Gastroesophageal sphincter (tissue), 4 donors: ENCODE measurements around the gene POLR3G. TPM values are rescaled to one million over a fixed set of nuclear protein-coding genes. Genes with fewer than 3 reads are reported as not detected.

ENCODE experiments used
- ATAC-seq: fragments of 150-250 bp; one replicate; pipeline ENCODE4 v1.9.1; 2016; ENCODE audit warnings: mild to moderate bottlenecking, moderate library complexity
- H3K27ac ChIP-seq, 4 donors: fragments of 200-600 bp; sonication (generic) in 3 of 4; 1 replicate in 3 of 4; 2 replicates in 1 of 4; pipeline ENCODE4 v1.5.1; 2016 to 2019
- H3K27me3 ChIP-seq: fragments of 200-600 bp; sonication (generic); one replicate; pipeline ENCODE4 v1.5.1; 2019
- H3K36me3 ChIP-seq, 2 donors: fragments of 200-600 bp; sonication (generic); one replicate each; pipeline ENCODE4 v1.5.1; 2019; ENCODE audit warnings: control low read depth in 1 of 2
- H3K4me1 ChIP-seq, 3 donors: fragments of 200-600 bp; sonication (generic); 1 replicate in 2 of 3; 2 replicates in 1 of 3; pipeline ENCODE4 v1.5.1; 2016 to 2019; ENCODE audit warnings: control low read depth in 2 of 3
- H3K4me3 ChIP-seq, 2 donors: fragments of 200-600 bp; sonication (generic); one replicate each; pipeline ENCODE4 v1.5.1; 2019; ENCODE audit warnings: mild to moderate bottlenecking in 1 of 2, moderate library complexity in 1 of 2
- H3K9me3 ChIP-seq, 3 donors: fragments of 200-600 bp; sonication (generic); one replicate each; pipeline ENCODE4 v1.5.1; 2017 to 2019; ENCODE audit warnings: control low read depth in 2 of 3
- EP300 ChIP-seq: sonication (generic); formaldehyde crosslinking; IDR thresholded peaks from one replicate; pipeline ENCODE4 v1.6.1; 2017; ENCODE audit warnings: antibody characterized with exemption, mild to moderate bottlenecking
- POLR2A ChIP-seq, 2 donors: fragments of 450-650 bp; IDR thresholded peaks; one replicate each; pipeline ENCODE4 v1.6.1; 2017; ENCODE audit warnings: antibody characterized with exemption in 2 of 2, mild to moderate bottlenecking in 2 of 2, moderate library complexity in 1 of 2
- POLR2AphosphoS5 ChIP-seq: sonication (generic); formaldehyde crosslinking; IDR thresholded peaks from one replicate; pipeline ENCODE4 v1.6.1; 2017; ENCODE audit warnings: antibody characterized with exemption
- WGBS, 2 donors: methylation state at CpG; one replicate each; pipeline ENCODE4 v1.1.5; 2018; ENCODE audit warnings: low coverage in 1 of 2; 5-methylcytosine and 5-hydroxymethylcytosine counted together
- total RNA-seq, 4 donors: library from RNA; depleted of rRNA; stranded (reverse); fragments of >200 nt; gene quantifications; one replicate each; pipeline ENCODE4 v1.1.0, GENCODE V29; 2016
- TF ChIP-seq, protein P1 (sequence below), 4 experiments: fragments of 200-600 bp in 2 of 4; fragments of 450-650 bp in 2 of 4; sonication (generic) in 1 of 4; IDR thresholded peaks; one replicate each; pipeline ENCODE4 v1.5.1; 2017 to 2019; ENCODE audit warnings: antibody characterized with exemption in 4 of 4, mild to moderate bottlenecking in 2 of 4, moderate library complexity in 2 of 4

POLR3G gene
- total RNA-seq, 4 donors from 2014 or later, result 0.67 to 2.8 (median 1.3) TPM

DNA sequence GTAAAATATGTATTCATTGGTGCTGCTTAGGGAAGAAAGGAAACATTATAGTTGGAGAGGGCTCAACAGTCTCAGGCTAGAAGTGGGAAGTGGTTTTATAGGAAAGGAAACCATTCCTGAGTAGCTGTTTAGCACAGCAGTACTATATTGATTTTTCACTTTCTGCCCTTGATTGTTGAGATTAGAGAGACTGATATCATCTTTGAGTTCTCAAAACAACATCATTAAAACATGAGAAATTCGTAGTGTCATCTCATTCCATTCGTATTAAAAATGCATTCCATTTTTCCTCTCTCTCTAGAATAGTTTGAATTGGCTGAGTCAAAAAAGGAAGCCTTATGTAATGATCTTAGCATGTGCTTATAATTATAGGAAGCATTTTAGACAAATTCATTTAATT lies 14.1 kb downstream of the POLR3G start:
- H3K36me3 ChIP-seq, result no peaks in the 10 kb centered on the region
- no peak for ATAC-seq
- TF ChIP-seq POLR2AphosphoS5 (no peak), POLR2A (IDR thresholded peaks at IDR 0.05) (no peak), EP300 (no peak)
- no peaks in the 10 kb centered on the region for H3K27me3 ChIP-seq
- no peak overlapping the region for H3K27ac ChIP-seq
- WGBS, 2 donors, result 38 to 58% methylated on average over 2 of the region's 2 CpGs
- no peaks in the 10 kb centered on the region for H3K4me1 ChIP-seq
- no peak overlapping the region for H3K4me3 ChIP-seq
- no peaks in the 10 kb centered on the region for H3K9me3 ChIP-seq

DNA sequence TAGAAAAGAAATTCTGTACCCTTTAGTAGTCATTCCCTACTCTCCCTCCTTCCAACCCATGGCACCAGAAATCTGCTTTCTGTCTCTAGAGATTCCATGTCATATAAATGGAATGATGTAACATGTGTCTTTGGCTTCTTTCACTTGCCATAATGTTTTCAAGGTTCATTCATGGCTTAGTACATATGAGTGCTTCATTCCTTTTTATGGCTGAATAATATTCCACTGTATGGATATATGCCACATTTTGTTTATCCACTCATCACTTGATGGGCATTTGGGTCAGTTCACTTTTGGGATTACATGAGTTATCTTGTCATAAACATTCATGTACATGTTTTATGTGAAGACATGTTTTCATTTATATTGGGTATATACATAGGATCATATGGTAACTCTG lies 19.4 kb downstream of the POLR3G start:
- peaks cover 0 to 5% (median 0%) of the 10 kb centered on the region in 3 donors for H3K9me3 ChIP-seq
- TF ChIP-seq POLR2A (IDR thresholded peaks at IDR 0.05), result no peak
- TF ChIP-seq EP300, result no peak
- TF ChIP-seq, protein P1, sequence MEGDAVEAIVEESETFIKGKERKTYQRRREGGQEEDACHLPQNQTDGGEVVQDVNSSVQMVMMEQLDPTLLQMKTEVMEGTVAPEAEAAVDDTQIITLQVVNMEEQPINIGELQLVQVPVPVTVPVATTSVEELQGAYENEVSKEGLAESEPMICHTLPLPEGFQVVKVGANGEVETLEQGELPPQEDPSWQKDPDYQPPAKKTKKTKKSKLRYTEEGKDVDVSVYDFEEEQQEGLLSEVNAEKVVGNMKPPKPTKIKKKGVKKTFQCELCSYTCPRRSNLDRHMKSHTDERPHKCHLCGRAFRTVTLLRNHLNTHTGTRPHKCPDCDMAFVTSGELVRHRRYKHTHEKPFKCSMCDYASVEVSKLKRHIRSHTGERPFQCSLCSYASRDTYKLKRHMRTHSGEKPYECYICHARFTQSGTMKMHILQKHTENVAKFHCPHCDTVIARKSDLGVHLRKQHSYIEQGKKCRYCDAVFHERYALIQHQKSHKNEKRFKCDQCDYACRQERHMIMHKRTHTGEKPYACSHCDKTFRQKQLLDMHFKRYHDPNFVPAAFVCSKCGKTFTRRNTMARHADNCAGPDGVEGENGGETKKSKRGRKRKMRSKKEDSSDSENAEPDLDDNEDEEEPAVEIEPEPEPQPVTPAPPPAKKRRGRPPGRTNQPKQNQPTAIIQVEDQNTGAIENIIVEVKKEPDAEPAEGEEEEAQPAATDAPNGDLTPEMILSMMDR (IDR thresholded peaks at IDR 0.05), result no peak
- no peak for TF ChIP-seq POLR2AphosphoS5
- ATAC-seq, result no peak
- no peaks in the 10 kb centered on the region for H3K36me3 ChIP-seq
- H3K4me3 ChIP-seq, result no peak overlapping the region
- no peaks in the 10 kb centered on the region for H3K4me1 ChIP-seq
- H3K27ac ChIP-seq, result no peak overlapping the region
- no peaks in the 10 kb centered on the region for H3K27me3 ChIP-seq

DNA sequence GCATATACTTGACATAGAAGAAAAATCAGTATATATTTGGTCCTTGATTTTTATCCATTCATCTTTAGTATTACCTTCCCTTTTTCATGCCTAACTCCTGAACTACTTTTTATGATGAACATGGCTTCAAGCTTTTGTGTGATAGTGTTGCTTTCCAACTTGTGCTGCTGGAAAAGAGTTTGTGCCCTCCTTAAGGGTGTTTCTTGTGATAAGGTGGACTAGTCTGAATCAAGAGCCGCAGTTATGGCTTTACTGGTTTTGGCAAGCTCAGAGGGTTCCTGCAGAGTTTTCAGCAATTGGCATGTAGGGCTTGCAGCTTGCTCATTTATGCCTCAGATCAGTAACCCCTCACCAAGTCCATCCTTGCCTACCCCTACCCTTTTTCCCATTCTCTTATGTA lies 20.5 kb downstream of the POLR3G start:
- no peaks in the 10 kb centered on the region for H3K27me3 ChIP-seq
- no peaks in the 10 kb centered on the region for H3K4me1 ChIP-seq
- no peak for ATAC-seq
- 63 to 100% methylated on average over 1 of the region's 1 CpG for WGBS, 2 donors
- peaks cover 0 to 5% (median 0%) of the 10 kb centered on the region in 3 donors for H3K9me3 ChIP-seq
- no peak for TF ChIP-seq EP300
- TF ChIP-seq POLR2A (IDR thresholded peaks at IDR 0.05), result no peak
- TF ChIP-seq, protein P1 (IDR thresholded peaks at IDR 0.05), result no peak
- no peak for TF ChIP-seq POLR2AphosphoS5
- no peak overlapping the region for H3K27ac ChIP-seq
- H3K4me3 ChIP-seq, result no peak overlapping the region
- no peaks in the 10 kb centered on the region for H3K36me3 ChIP-seq

DNA sequence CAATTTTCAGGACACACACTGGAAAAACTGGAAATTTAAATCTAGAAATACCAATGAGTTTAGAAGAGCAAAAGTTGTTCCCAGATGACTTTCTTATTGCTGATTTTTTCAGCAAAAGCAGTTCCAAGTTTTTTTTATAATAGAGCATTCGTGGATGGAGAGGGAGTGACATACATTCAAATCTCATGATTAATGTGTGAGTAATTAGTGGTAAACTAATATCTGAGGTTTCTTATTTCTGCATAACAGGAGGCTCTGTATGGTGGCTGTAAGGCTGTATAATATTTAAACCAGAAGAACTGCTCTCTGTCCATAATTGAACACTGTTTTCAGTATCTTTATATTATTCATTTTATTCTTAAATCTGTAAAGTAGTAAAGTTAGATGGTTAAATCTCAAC lies 28.9 kb downstream of the POLR3G start:
- Histone ChIP-seq H3K4me3 (no peak overlapping the region), H3K27ac (no peak overlapping the region), H3K9me3 (no peaks in the 10 kb centered on the region), H3K4me1 (no peaks in the 10 kb centered on the region), H3K27me3 (no peaks in the 10 kb centered on the region), H3K36me3 (no peaks in the 10 kb centered on the region)
- no peak for ATAC-seq
- no peak for TF ChIP-seq POLR2A (IDR thresholded peaks at IDR 0.05)
- no peak for TF ChIP-seq EP300
- WGBS, 2 donors, result 46 to 83% methylated on average over 1 of the region's 1 CpG

DNA sequence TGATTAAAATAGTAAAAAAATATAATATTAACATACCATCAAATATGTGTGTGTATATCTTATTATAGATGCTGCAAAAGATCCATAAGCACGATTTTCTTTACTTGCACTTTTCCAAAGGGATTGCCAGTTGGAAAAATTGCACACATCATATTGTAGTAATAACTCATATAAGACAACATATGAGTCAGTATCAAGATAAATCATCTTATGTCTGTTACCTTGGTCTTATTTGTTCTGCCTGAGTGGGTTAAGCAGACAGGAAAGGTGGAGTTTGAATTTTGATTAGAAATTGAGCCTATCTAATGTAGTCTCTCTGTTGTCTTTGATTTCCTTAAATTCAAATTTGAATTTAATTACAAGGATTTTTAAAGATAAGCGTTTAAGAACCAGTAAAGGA lies 30.1 kb downstream of the POLR3G start:
- TF ChIP-seq EP300 (no peak), POLR2AphosphoS5 (no peak), POLR2A (IDR thresholded peaks at IDR 0.05) (no peak)
- TF ChIP-seq, protein P1 (IDR thresholded peaks at IDR 0.05), result no peak
- ATAC-seq, result no peak
- Histone ChIP-seq H3K36me3 (no peaks in the 10 kb centered on the region), H3K27me3 (no peaks in the 10 kb centered on the region), H3K27ac (no peak overlapping the region), H3K4me1 (no peaks in the 10 kb centered on the region), H3K4me3 (no peak overlapping the region), H3K9me3 (no peaks in the 10 kb centered on the region)
- WGBS, 2 donors, result 80 to 87% methylated on average over 2 of the region's 2 CpGs

GRCh38 chr5:90506221-90506620 lies 31.6 kb downstream of the POLR3G start:
- TF ChIP-seq POLR2A (IDR thresholded peaks at IDR 0.05), result no peak
- TF ChIP-seq EP300, result no peak
- TF ChIP-seq, protein P1 (IDR thresholded peaks at IDR 0.05), result no peak
- no peak for TF ChIP-seq POLR2AphosphoS5
- Histone ChIP-seq H3K27me3 (no peaks in the 10 kb centered on the region), H3K36me3 (no peaks in the 10 kb centered on the region), H3K27ac (no peak overlapping the region), H3K4me1 (no peaks in the 10 kb centered on the region), H3K4me3 (no peak overlapping the region), H3K9me3 (no peaks in the 10 kb centered on the region)
- ATAC-seq, result no peak
